Body of pancreas (tissue), 4 donors: ENCODE measurements around the gene GIMD1. TPM values are rescaled to one million over a fixed set of nuclear protein-coding genes. Genes with fewer than 3 reads are reported as not detected.

Experiments used
- ATAC-seq: fragments of 150-250 bp; one replicate; pipeline ENCODE4 v1.9.1; 2016
- DNase-seq, 4 donors: peaks; one replicate each; pipeline ENCODE4 v3.0.0-alpha.2; 2019
- H3K27ac ChIP-seq, 4 donors: fragments of 200-600 bp; sonication (generic); 1 replicate in 3 of 4; 2 replicates in 1 of 4; pipeline versions ENCODE4 v1.5.1 to v1.6.1; 2016 to 2019; ENCODE audit warnings: mild to moderate bottlenecking in 1 of 4, mixed read lengths in 1 of 4, moderate library complexity in 1 of 4
- H3K27me3 ChIP-seq, 2 donors: fragments of 200-600 bp; sonication (generic); one replicate each; pipeline ENCODE4 v1.6.0; 2016; ENCODE audit warnings: mild to moderate bottlenecking in 1 of 2
- H3K36me3 ChIP-seq, 2 donors: fragments of 200-600 bp; sonication (generic); replicated peaks in 1 of 2; 2 replicates each; pipeline ENCODE4 v1.5.1; 2016; ENCODE audit warnings: low read depth in 2 of 2; ENCODE audit not compliant: insufficient read depth in 1 of 2
- H3K4me1 ChIP-seq: fragments of 200-600 bp; sonication (generic); one replicate; pipeline ENCODE4 v1.6.0; 2016
- H3K4me3 ChIP-seq, 2 donors: fragments of 200-600 bp; sonication (generic); 1 replicate in 1 of 2; 2 replicates in 1 of 2; pipeline ENCODE4 v1.5.1; 2016 to 2019
- H3K9me3 ChIP-seq, 3 donors: fragments of 200-600 bp; sonication (generic); 1 replicate in 2 of 3; 2 replicates in 1 of 3; pipeline ENCODE4 v1.5.1; 2016
- POLR2A ChIP-seq, 3 donors: fragments of 450-650 bp; IDR thresholded peaks; one replicate each; pipeline ENCODE4 v1.6.1; 2016; ENCODE audit warnings: antibody characterized with exemption in 3 of 3, mild to moderate bottlenecking in 2 of 3
- WGBS, 2 donors: methylation state at CpG; one replicate each; pipeline ENCODE4 v1.1.5; 2017; 5-methylcytosine and 5-hydroxymethylcytosine counted together
- intact Hi-C: fragments of 100-400 bp; cut with DNase I; formaldehyde crosslinking; loops from one replicate; pipeline ENCODE4 v1.15.1; 2023
- total RNA-seq, 2 donors: library from RNA; depleted of rRNA; stranded (reverse); fragments of >200 nt; gene quantifications; one replicate each; pipeline ENCODE4 v1.1.0, GENCODE V29; 2016
- TF ChIP-seq, protein P1 (sequence below), 7 experiments: fragments of 450-650 bp in 4 of 7; fragments of 200-600 bp in 3 of 7; sonication (generic) in 3 of 7; IDR thresholded peaks; one replicate each; pipeline ENCODE4 v1.5.1; 2016 to 2019; ENCODE audit warnings: antibody characterized with exemption in 7 of 7

The GIMD1 gene
- total RNA-seq, 2 donors from 2014 or later: not detected

DNA sequence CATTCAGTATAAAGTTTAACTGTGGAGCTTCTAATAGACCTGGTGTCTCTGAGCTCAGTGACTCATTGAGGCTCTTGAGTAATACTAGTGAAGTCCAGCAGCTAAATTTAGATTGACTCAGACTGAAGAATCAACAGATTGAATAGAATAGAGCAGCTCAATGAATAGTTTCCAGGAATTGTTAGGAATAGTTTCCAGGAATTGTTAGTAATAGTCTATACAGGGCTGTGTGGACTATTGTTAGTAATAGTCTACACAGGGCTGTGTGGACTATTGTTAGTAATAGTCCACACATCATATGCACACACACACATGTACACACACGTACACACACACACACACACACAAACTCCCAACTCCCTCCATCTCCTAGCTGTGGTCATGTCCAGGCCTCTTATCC lies 3.0 kb downstream of the GIMD1 start:
- ATAC-seq (peak; percentile 33), DNase-seq (no peak)
- Histone ChIP-seq H3K27me3 (no peaks in the 10 kb centered on the region), H3K4me3 (no peak overlapping the region), H3K9me3 (no peaks in the 10 kb centered on the region), H3K4me1 (no peaks in the 10 kb centered on the region), H3K27ac (no peak overlapping the region), H3K36me3 (no peaks in the 10 kb centered on the region)
- WGBS, 2 donors: 41 to 52% methylated on average over 1 of the region's 1 CpG
- intact Hi-C loops: no loop called here
- TF ChIP-seq, protein P1, sequence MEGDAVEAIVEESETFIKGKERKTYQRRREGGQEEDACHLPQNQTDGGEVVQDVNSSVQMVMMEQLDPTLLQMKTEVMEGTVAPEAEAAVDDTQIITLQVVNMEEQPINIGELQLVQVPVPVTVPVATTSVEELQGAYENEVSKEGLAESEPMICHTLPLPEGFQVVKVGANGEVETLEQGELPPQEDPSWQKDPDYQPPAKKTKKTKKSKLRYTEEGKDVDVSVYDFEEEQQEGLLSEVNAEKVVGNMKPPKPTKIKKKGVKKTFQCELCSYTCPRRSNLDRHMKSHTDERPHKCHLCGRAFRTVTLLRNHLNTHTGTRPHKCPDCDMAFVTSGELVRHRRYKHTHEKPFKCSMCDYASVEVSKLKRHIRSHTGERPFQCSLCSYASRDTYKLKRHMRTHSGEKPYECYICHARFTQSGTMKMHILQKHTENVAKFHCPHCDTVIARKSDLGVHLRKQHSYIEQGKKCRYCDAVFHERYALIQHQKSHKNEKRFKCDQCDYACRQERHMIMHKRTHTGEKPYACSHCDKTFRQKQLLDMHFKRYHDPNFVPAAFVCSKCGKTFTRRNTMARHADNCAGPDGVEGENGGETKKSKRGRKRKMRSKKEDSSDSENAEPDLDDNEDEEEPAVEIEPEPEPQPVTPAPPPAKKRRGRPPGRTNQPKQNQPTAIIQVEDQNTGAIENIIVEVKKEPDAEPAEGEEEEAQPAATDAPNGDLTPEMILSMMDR (IDR thresholded peaks at IDR 0.05): no peak
- no peak for TF ChIP-seq POLR2A (IDR thresholded peaks at IDR 0.05)

DNA sequence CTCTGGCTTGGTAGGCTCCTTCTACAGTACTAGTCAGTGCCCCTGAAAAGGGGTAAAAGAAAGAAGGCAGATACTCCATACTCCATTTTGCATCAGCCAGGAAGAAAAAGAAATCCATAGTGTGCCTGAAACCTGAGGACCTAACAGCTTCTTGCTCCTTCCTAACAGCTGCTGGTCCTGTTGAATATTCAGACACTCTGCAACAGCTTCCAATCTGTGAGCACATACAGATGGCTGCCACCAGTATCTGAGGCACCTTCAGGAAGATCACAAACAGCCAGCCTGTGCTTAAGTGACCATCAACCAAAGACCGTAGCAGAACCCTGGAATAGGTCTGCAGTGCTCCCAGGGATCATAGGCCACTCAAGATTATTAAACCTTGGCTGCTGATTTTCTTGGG lies 4.3 kb downstream of the GIMD1 start:
- intact Hi-C loops: no loop called here
- H3K27me3 ChIP-seq: no peaks in the 10 kb centered on the region
- DNase-seq (no peak), ATAC-seq (no peak)
- 90 to 100% methylated on average over 1 of the region's 1 CpG for WGBS, 2 donors
- H3K36me3 ChIP-seq: no peaks in the 10 kb centered on the region
- H3K4me1 ChIP-seq: no peaks in the 10 kb centered on the region
- no peak overlapping the region for H3K27ac ChIP-seq
- no peak overlapping the region for H3K4me3 ChIP-seq
- H3K9me3 ChIP-seq: no peaks in the 10 kb centered on the region
- TF ChIP-seq, protein P1 (IDR thresholded peaks at IDR 0.05): no peak
- no peak for TF ChIP-seq POLR2A (IDR thresholded peaks at IDR 0.05)

DNA sequence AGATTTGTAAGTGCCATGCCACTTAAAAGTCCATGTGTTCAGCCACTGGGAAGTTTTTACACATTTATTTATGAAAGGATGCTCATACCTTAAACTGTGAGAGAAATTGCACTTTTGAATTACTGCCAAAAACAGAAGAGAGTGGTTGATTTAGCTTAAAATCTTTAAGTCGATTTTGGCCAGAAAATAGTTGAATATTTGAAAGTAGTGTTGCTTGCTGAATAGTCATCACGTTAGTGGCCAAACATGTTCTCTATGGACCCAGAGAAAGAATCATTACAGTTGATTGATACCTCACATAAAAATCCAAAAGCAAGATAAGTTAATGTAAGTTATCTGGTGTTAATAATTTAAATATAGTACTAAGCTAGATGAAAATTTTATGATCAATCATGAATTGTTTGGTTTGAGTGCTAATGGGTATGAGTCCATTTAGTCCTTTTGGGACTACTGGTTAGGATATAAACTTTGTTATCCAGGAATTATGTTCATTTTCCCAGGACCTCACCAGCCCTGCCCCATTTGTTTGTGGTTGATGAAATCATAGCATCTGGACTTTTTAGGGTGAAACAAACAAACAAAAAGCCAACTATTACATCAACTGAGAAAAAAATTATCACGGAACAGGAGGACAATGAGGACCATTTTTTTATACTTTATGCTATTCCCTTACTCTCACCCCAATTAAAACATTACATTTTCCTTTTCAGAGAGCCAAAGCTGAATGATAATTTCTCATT lies 6.3 kb downstream of the GIMD1 start:
- Histone ChIP-seq H3K36me3 (no peaks in the 10 kb centered on the region), H3K4me3 (no peak overlapping the region), H3K9me3 (no peaks in the 10 kb centered on the region), H3K4me1 (no peaks in the 10 kb centered on the region), H3K27me3 (no peaks in the 10 kb centered on the region), H3K27ac (no peak overlapping the region)
- intact Hi-C loops: no loop called here
- 51 to 55% methylated on average over 3 of the region's 3 CpGs for WGBS, 2 donors
- DNase-seq: no peak
- ATAC-seq: no peak
- TF ChIP-seq, protein P1 (IDR thresholded peaks at IDR 0.05): no peak
- TF ChIP-seq POLR2A (IDR thresholded peaks at IDR 0.05): no peak

DNA sequence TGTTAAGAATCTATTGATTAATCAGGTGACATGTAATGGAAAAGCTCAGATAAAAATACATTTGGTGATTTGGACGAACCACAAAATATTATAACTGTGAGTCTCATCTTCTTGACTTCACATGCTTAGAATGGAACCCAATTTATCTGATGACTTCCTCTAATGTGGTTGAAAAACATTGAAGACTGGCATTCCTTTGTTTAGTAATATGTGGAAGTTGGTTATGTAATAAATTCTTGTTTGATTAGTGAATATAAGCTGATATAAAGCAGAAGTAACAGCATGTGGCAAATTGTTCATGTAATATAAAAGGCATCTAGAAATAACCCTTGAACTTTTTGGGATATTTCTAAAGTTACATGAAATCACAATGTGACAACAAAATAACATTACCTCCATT lies 9.7 kb downstream of the GIMD1 start:
- H3K27me3 ChIP-seq: no peaks in the 10 kb centered on the region
- no peak overlapping the region for H3K4me3 ChIP-seq
- H3K9me3 ChIP-seq: no peaks in the 10 kb centered on the region
- TF ChIP-seq, protein P1 (IDR thresholded peaks at IDR 0.05): no peak
- no peak for TF ChIP-seq POLR2A (IDR thresholded peaks at IDR 0.05)
- no peak for ATAC-seq
- no peaks in the 10 kb centered on the region for H3K4me1 ChIP-seq
- WGBS, 2 donors: 54 to 55% methylated on average over 1 of the region's 1 CpG
- H3K36me3 ChIP-seq: no peaks in the 10 kb centered on the region
- intact Hi-C loops: no loop called here
- H3K27ac ChIP-seq: no peak overlapping the region
- DNase-seq: no peak

DNA sequence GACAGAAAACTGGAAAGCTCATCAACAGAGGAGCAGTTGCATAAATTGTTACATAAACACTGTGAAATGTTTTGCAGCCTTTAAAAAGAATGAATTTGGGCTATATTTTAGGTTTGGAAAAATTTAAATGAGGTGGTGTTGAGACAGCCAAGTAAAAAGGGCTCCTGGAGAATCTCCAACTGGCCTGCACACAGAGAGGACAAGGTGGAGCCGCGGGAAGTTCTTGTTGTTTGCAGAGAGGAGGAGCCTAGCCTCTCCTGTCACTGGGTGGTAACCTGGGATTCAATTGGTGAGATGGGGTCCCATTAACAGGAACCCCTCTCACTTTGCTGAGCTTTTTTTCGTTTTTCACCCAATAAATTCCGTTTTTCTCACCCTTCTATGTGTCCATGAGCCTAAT lies 13.4 kb downstream of the GIMD1 start:
- Histone ChIP-seq H3K4me1 (no peaks in the 10 kb centered on the region), H3K27ac (no peak overlapping the region), H3K36me3 (no peaks in the 10 kb centered on the region), H3K4me3 (no peak overlapping the region), H3K27me3 (no peaks in the 10 kb centered on the region), H3K9me3 (no peaks in the 10 kb centered on the region)
- DNase-seq: peak in 3 of 4 donors; percentile 9 to 28 (median 16)
- no peak for ATAC-seq
- WGBS, 2 donors: 31 to 41% methylated on average over 4 of the region's 4 CpGs
- intact Hi-C loops: no loop called here
- TF ChIP-seq, protein P1 (IDR thresholded peaks at IDR 0.05): no peak
- TF ChIP-seq POLR2A (IDR thresholded peaks at IDR 0.05): no peak
